Type B pancreatic cell (in vitro differentiated cells): ENCODE measurements around the gene GRIK4. TPM values are rescaled to one million over a fixed set of nuclear protein-coding genes. Genes with fewer than 3 reads are reported as not detected.

Experiments
- DNase-seq: peaks from one replicate; pipeline ENCODE4 v3.0.0; 2021; ENCODE audit warnings: mixed read lengths; ENCODE audit not compliant: unreplicated experiment; ENCODE audit errors: extremely low spot score
- H3K27ac Mint-ChIP-seq: 2 replicates; pipeline ENCODE4 v1.8.0; 2021; ENCODE audit warnings: mild to moderate bottlenecking, mixed read lengths
- H3K27me3 Mint-ChIP-seq: 2 replicates; pipeline ENCODE4 v1.8.0; 2021; ENCODE audit warnings: mixed read lengths
- H3K36me3 Mint-ChIP-seq: 2 replicates; pipeline ENCODE4 v1.8.0; 2021; ENCODE audit warnings: mixed read lengths
- H3K4me1 Mint-ChIP-seq: one replicate; pipeline ENCODE4 v1.8.0; 2021; ENCODE audit warnings: mixed read lengths; ENCODE audit not compliant: unreplicated experiment
- H3K4me3 Mint-ChIP-seq: 2 replicates; pipeline ENCODE4 v1.8.0; 2021; ENCODE audit warnings: mild to moderate bottlenecking, mixed read lengths
- H3K9me3 Mint-ChIP-seq: 2 replicates; pipeline ENCODE4 v1.8.0; 2021; ENCODE audit warnings: mixed read lengths
- total RNA-seq: library from RNA; stranded (reverse); gene quantifications from 2 replicates; pipeline ENCODE4 v1.2.1, GENCODE V29; 2021; ENCODE audit warnings: low replicate concordance
- TF ChIP-seq, protein P1 (sequence below): fragments of 200-600 bp; sonication (generic); conservative IDR thresholded peaks from 2 replicates; pipeline ENCODE4 v1.5.0; 2021; ENCODE audit warnings: antibody characterized with exemption, mild to moderate bottlenecking

Gene GRIK4
- total RNA-seq, 1 donor from 2014 or later: 0.72 TPM

DNA sequence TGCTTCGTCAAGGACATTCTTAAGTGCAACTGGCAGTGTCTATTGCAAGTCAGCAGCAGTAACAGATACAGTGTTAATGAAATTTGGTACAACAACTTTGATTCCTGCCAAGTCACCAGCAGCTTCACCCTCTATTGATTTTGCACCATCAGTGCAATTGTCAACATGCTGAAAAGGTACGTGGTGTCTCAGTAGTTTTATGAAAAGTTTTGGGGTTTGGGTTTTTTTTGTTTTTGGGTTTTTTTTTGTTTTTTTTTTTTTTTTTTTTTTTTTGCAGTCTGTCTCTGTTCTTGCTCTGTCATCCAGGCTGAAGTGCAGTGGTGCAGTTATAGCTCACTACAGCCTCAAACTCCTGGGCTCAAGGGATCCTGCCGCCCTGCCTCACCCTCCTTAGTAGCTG is 19.1 kb upstream of the GRIK4 start:
- no peak for DNase-seq
- Mint-ChIP-seq H3K27ac (no peak overlapping the region), H3K9me3 (no peaks in the 10 kb centered on the region), H3K4me1 (peaks cover 11% of the 10 kb centered on the region), H3K36me3 (peaks cover 4% of the 10 kb centered on the region), H3K27me3 (no peaks in the 10 kb centered on the region), H3K4me3 (no peak overlapping the region)
- TF ChIP-seq, protein P1, sequence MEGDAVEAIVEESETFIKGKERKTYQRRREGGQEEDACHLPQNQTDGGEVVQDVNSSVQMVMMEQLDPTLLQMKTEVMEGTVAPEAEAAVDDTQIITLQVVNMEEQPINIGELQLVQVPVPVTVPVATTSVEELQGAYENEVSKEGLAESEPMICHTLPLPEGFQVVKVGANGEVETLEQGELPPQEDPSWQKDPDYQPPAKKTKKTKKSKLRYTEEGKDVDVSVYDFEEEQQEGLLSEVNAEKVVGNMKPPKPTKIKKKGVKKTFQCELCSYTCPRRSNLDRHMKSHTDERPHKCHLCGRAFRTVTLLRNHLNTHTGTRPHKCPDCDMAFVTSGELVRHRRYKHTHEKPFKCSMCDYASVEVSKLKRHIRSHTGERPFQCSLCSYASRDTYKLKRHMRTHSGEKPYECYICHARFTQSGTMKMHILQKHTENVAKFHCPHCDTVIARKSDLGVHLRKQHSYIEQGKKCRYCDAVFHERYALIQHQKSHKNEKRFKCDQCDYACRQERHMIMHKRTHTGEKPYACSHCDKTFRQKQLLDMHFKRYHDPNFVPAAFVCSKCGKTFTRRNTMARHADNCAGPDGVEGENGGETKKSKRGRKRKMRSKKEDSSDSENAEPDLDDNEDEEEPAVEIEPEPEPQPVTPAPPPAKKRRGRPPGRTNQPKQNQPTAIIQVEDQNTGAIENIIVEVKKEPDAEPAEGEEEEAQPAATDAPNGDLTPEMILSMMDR: no peak

DNA sequence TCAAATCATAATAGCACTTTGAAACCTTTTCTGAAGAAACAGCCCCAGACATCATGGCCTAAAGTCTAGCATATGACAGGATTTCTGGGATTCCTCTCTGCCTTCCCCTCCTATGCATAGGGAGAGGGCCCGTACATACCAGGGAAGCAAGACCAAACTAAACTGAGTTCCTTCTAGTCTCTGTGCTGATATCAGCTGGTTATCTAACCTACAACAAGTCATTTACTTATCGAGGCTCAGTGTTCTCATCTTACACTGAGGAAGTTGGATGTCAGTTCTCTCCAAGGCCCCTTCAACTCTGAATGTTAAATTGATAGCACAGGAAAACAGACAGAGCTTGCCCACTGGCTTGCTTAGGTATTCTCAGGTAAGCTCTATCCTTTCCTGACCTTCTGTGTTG is 17.0 kb upstream of the GRIK4 start:
- H3K27me3 Mint-ChIP-seq: no peaks in the 10 kb centered on the region
- DNase-seq: no peak
- no peak overlapping the region for H3K4me3 Mint-ChIP-seq
- peaks cover 4% of the 10 kb centered on the region for H3K36me3 Mint-ChIP-seq
- TF ChIP-seq, protein P1: no peak
- H3K9me3 Mint-ChIP-seq: no peaks in the 10 kb centered on the region
- H3K4me1 Mint-ChIP-seq: peaks cover 7% of the 10 kb centered on the region
- no peak overlapping the region for H3K27ac Mint-ChIP-seq

DNA sequence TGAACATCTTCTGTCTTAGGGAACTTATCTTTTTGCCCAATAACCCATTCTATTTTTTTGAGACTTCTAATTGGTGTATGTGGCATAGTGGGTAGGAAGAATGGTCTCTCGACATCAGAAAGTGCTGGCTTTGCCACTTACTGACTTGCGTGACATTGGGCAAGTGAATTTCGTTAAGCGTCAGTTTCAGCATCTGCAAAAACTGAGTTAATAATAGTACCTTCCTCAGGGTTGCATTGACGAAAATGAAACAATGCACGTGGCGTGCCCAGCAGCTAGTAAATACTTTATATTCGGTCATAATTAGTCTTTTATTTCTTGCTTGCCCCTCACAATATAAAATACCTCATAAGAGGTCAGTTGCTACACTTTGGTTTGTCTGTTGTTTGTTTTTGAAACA is 12.5 kb upstream of the GRIK4 start:
- Mint-ChIP-seq H3K27ac (no peak overlapping the region), H3K4me1 (peaks cover 7% of the 10 kb centered on the region), H3K4me3 (no peak overlapping the region), H3K27me3 (peaks cover 12% of the 10 kb centered on the region), H3K9me3 (no peaks in the 10 kb centered on the region), H3K36me3 (no peaks in the 10 kb centered on the region)
- no peak for DNase-seq
- TF ChIP-seq, protein P1: no peak

DNA sequence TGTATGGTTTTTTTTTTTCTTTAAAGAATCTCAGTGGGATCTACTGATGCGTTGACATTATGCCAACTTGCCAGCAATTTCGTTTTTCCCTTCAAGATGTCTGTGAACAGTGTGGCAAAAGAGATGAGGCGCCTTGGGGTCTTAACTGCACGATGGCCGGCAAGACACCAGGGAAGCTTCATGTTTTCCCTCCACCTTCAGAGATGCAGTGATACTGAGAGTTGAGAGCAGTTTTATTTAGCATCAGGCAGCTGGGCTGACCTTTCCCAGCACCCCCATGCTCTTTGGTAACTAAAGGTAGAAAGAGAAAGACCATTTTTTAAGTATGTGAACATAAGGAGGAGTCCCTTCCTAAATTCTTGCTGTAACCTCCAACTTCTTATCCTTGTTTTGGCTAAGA is 11.7 kb upstream of the GRIK4 start:
- TF ChIP-seq, protein P1: no peak
- Mint-ChIP-seq H3K27ac (no peak overlapping the region), H3K27me3 (peaks cover 16% of the 10 kb centered on the region), H3K4me1 (peaks cover 7% of the 10 kb centered on the region), H3K9me3 (no peaks in the 10 kb centered on the region), H3K36me3 (no peaks in the 10 kb centered on the region), H3K4me3 (no peak overlapping the region)
- no peak for DNase-seq

DNA sequence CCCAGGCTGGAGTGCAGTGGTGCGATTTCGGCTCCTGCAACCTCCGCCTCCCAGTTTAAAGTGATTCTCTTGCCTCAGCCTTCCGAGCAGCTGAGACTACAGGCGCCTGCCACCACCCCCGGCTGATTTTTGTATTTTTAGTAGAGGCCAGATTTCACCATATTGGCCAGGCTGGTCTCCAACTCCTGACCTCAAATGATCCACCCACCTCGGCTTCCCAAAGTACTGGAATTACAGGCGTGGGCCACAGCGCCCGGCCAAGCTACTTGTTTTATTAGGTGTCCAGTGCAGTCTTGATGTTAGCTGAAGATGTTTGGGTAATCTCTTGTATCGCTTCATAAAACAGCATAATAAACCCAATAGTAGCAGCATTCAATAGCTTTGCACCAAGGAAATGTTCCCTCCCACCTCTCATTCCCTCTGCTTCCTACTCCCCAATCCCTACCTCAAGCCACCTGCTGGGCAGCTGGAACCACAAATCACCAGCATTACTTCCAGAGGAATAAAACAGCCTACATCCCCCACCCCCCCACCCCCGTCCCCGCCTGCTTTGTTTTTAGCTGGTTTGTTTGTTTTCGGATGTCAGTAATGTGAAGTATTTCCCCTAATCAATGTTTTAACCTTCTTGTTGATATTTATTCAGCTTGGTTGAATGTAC is 11.0 kb upstream of the GRIK4 start:
- no peak for DNase-seq
- no peaks in the 10 kb centered on the region for H3K9me3 Mint-ChIP-seq
- H3K27ac Mint-ChIP-seq: no peak overlapping the region
- peaks cover 7% of the 10 kb centered on the region for H3K4me1 Mint-ChIP-seq
- TF ChIP-seq, protein P1: no peak
- no peak overlapping the region for H3K4me3 Mint-ChIP-seq
- peaks cover 22% of the 10 kb centered on the region for H3K27me3 Mint-ChIP-seq
- H3K36me3 Mint-ChIP-seq: no peaks in the 10 kb centered on the region

DNA sequence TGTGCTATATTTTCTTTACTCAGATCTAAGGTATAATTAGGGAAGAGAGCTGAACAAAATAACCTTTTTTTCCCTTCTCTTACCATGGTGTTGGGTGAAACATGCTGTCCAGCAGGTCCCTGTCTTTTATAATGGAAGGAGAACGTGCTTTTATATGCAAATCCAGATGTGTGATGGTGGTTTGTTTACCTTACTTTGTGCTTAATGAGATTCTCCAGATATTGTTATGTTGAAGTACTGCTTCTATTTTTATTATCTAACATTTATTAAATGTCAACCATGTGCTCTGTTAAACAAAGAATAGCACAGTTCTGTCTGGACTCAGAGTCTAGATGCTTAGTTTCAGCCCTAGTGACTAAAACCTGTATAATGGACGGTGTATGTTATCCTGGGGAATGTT is 10.1 kb upstream of the GRIK4 start:
- TF ChIP-seq, protein P1: no peak
- H3K4me3 Mint-ChIP-seq: no peak overlapping the region
- no peak overlapping the region for H3K27ac Mint-ChIP-seq
- no peak for DNase-seq
- H3K4me1 Mint-ChIP-seq: peaks cover 3% of the 10 kb centered on the region
- H3K36me3 Mint-ChIP-seq: no peaks in the 10 kb centered on the region
- peaks cover 28% of the 10 kb centered on the region for H3K27me3 Mint-ChIP-seq
- H3K9me3 Mint-ChIP-seq: no peaks in the 10 kb centered on the region
